Esophagus squamous epithelium (tissue), 5 donors: ENCODE results near the gene CLPTM1L. TPM values are rescaled to one million over a fixed set of nuclear protein-coding genes. Genes with fewer than 3 reads are reported as not detected.

Experiments
- DNase-seq: peaks from one replicate; lab custom pipeline; 2025; lab: John Stamatoyannopoulos, UW
- H3K27ac ChIP-seq, 4 donors: fragments of 200-600 bp; sonication (generic); one replicate each; pipeline ENCODE4 v1.5.1; 2016 to 2019; ENCODE audit warnings: mild to moderate bottlenecking in 1 of 4
- H3K27me3 ChIP-seq, 4 donors: fragments of 200-600 bp; sonication (generic); 1 replicate in 3 of 4; 2 replicates in 1 of 4; pipeline versions ENCODE4 v1.5.1 to v1.6.0; 2017 to 2021; ENCODE audit warnings: antibody characterized with exemption in 1 of 4
- H3K36me3 ChIP-seq, 3 donors: fragments of 200-600 bp; sonication (generic); one replicate each; pipeline ENCODE4 v1.5.1; 2016 to 2019
- H3K4me1 ChIP-seq, 3 donors: fragments of 200-600 bp; sonication (generic); one replicate each; pipeline ENCODE4 v1.5.1; 2017 to 2019
- H3K4me3 ChIP-seq, 4 donors: fragments of 200-600 bp; sonication (generic); 1 replicate in 3 of 4; 2 replicates in 1 of 4; pipeline ENCODE4 v1.5.1; 2016 to 2019; ENCODE audit warnings: mild to moderate bottlenecking in 2 of 4, moderate library complexity in 1 of 4
- H3K9me3 ChIP-seq, 3 donors: fragments of 200-600 bp; sonication (generic); one replicate each; pipeline ENCODE4 v1.5.1; 2016 to 2019
- CTCF ChIP-seq, 6 experiments: fragments of 450-650 bp in 4 of 6; fragments of 200-600 bp in 2 of 6; sonication (generic) in 2 of 6; IDR thresholded peaks; one replicate each; pipeline ENCODE4 v1.5.1; 2016 to 2019; ENCODE audit warnings: antibody characterized with exemption in 6 of 6, mild to moderate bottlenecking in 4 of 6, moderate library complexity in 4 of 6
- POLR2A ChIP-seq, 4 donors: fragments of 450-650 bp; IDR thresholded peaks; one replicate each; pipeline ENCODE4 v1.6.1; 2017; ENCODE audit warnings: antibody characterized with exemption in 4 of 4, mild to moderate bottlenecking in 4 of 4, moderate library complexity in 3 of 4
- WGBS, 2 donors: methylation state at CpG; one replicate each; pipeline ENCODE4 v1.1.5; 2018; 5-methylcytosine and 5-hydroxymethylcytosine counted together
- intact Hi-C: fragments of 100-400 bp; cut with DNase I; formaldehyde crosslinking; loops from one replicate; pipeline ENCODE4 v1.15.0; 2022
- total RNA-seq, 4 donors: library from RNA; depleted of rRNA; stranded (reverse); fragments of >200 nt; gene quantifications; one replicate each; pipeline ENCODE4 v1.1.0, GENCODE V29; 2016
- donor health status: DM: yes; HTN: yes; CAD: no.

CLPTM1L gene
- total RNA-seq, 4 donors from 2014 or later: 42.8 to 75.2 (median 65.1) TPM

GRCh38 chr5:1383886-1384401, 39.0 kb upstream of the CLPTM1L start:
- Histone ChIP-seq H3K4me3 (no peak overlapping the region), H3K4me1 (peaks cover 5 to 30% (median 12%) of the 10 kb centered on the region in 3 donors), H3K27me3 (peaks cover 0 to 73% (median 0%) of the 10 kb centered on the region in 4 donors), H3K36me3 (no peaks in the 10 kb centered on the region), H3K9me3 (no peaks in the 10 kb centered on the region), H3K27ac (no peak overlapping the region)
- no peak for DNase-seq
- no peak for TF ChIP-seq POLR2A (IDR thresholded peaks at IDR 0.05)
- no peak for TF ChIP-seq CTCF (IDR thresholded peaks at IDR 0.05)
- intact Hi-C loops: no loop called here
- WGBS, 2 donors: 66 to 77% methylated on average over 2 to 5 of the region's 8 CpGs

- WGBS, 2 donors: 83 to 88% methylated on average over 8 to 11 of the region's 17 CpGs
- Histone ChIP-seq H3K4me1 (peaks cover 5 to 30% (median 12%) of the 10 kb centered on the region in 3 donors), H3K9me3 (no peaks in the 10 kb centered on the region), H3K27me3 (peaks cover 0 to 72% (median 0%) of the 10 kb centered on the region in 4 donors), H3K36me3 (no peaks in the 10 kb centered on the region), H3K27ac (no peak overlapping the region), H3K4me3 (no peak overlapping the region)
- no peak for TF ChIP-seq CTCF (IDR thresholded peaks at IDR 0.05)
- no peak for TF ChIP-seq POLR2A (IDR thresholded peaks at IDR 0.05)
- DNase-seq: no peak
- intact Hi-C loops: no loop called here
Measured at GRCh38 chr5:1383344-1383743, 38.4 kb upstream of the CLPTM1L start.

GRCh38 chr5:1382248-1382700, 37.4 kb upstream of the CLPTM1L start:
- no peak for TF ChIP-seq POLR2A (IDR thresholded peaks at IDR 0.05)
- no peak for TF ChIP-seq CTCF (IDR thresholded peaks at IDR 0.05)
- 86 to 95% methylated on average over 3 to 17 of the region's 18 CpGs for WGBS, 2 donors
- no peak overlapping the region for H3K27ac ChIP-seq
- intact Hi-C loops: no loop called here
- no peaks in the 10 kb centered on the region for H3K36me3 ChIP-seq
- no peak overlapping the region for H3K4me3 ChIP-seq
- H3K4me1 ChIP-seq: peaks cover 5 to 30% (median 12%) of the 10 kb centered on the region in 3 donors
- no peaks in the 10 kb centered on the region for H3K9me3 ChIP-seq
- no peak for DNase-seq
- H3K27me3 ChIP-seq: peaks cover 0 to 72% (median 0%) of the 10 kb centered on the region in 4 donors

GRCh38 chr5:1381370-1382247, 36.7 kb upstream of the CLPTM1L start:
- DNase-seq: no peak
- H3K4me1 ChIP-seq: peaks cover 1 to 24% (median 10%) of the 10 kb centered on the region in 3 donors
- H3K36me3 ChIP-seq: no peaks in the 10 kb centered on the region
- no peaks in the 10 kb centered on the region for H3K9me3 ChIP-seq
- TF ChIP-seq POLR2A (IDR thresholded peaks at IDR 0.05) (no peak), CTCF (IDR thresholded peaks at IDR 0.05) (no peak)
- no peak overlapping the region for H3K4me3 ChIP-seq
- H3K27ac ChIP-seq: no peak overlapping the region
- H3K27me3 ChIP-seq: peaks cover 0 to 71% (median 0%) of the 10 kb centered on the region in 4 donors
- WGBS, 2 donors: 81 to 83% methylated on average over 22 of the region's 25 CpGs
- intact Hi-C loops: no loop called here

- WGBS, 2 donors: 57 to 63% methylated on average over 6 to 11 of the region's 12 CpGs
- peaks cover 0 to 17% (median 8%) of the 10 kb centered on the region in 3 donors for H3K4me1 ChIP-seq
- H3K36me3 ChIP-seq: no peaks in the 10 kb centered on the region
- H3K4me3 ChIP-seq: no peak overlapping the region
- H3K27ac ChIP-seq: no peak overlapping the region
- H3K27me3 ChIP-seq: peaks cover 0 to 72% (median 0%) of the 10 kb centered on the region in 4 donors
- H3K9me3 ChIP-seq: no peaks in the 10 kb centered on the region
- TF ChIP-seq POLR2A (IDR thresholded peaks at IDR 0.05) (no peak), CTCF (IDR thresholded peaks at IDR 0.05) (no peak)
- intact Hi-C loops: no loop called here
- DNase-seq: no peak
Measured at GRCh38 chr5:1380910-1381309, 36.0 kb upstream of the CLPTM1L start.
